HFFc6 (cell line): ENCODE data around the gene TMEM14C. TPM values are rescaled to one million over a fixed set of nuclear protein-coding genes. Genes with fewer than 3 reads are reported as not detected.

ENCODE experiments used
- DNase-seq: peaks from one replicate; pipeline ENCODE4 v3.0.0-alpha.2; 2018
- H3K27ac Mint-ChIP-seq: 2 replicates; pipeline ENCODE4 v1.8.0; 2020; ENCODE audit warnings: mild to moderate bottlenecking, mixed read lengths
- H3K27me3 Mint-ChIP-seq: 2 replicates; pipeline ENCODE4 v1.8.0; 2021; ENCODE audit warnings: mild to moderate bottlenecking, moderate library complexity, mixed read lengths; ENCODE audit not compliant: insufficient read depth
- H3K36me3 Mint-ChIP-seq: 2 replicates; pipeline ENCODE4 v1.8.0; 2021; ENCODE audit warnings: low read depth, mixed read lengths
- H3K4me1 Mint-ChIP-seq: 2 replicates; pipeline ENCODE4 v1.8.0; 2020; ENCODE audit warnings: low read depth, mixed read lengths
- H3K4me3 Mint-ChIP-seq: 2 replicates; pipeline ENCODE4 v1.8.0; 2020; ENCODE audit warnings: mild to moderate bottlenecking, moderate library complexity, mixed read lengths
- H3K9me3 Mint-ChIP-seq: 2 replicates; pipeline ENCODE4 v1.8.0; 2020; ENCODE audit warnings: mild to moderate bottlenecking, mixed read lengths
- total RNA-seq, 6 experiments: library from RNA; stranded (reverse); fragmentation: NEBNext Ultra II Directional; extraction: Animal tissue kit (Norgen Biotek cat#: 25700); gene quantifications; 2 replicates in 1 of 6; 3 replicates in 5 of 6; pipeline ENCODE4 v1.2.3, GENCODE V29; 2021
- TF ChIP-seq, protein P1 (sequence below): fragments of 200-600 bp; sonication (generic); IDR thresholded peaks from 2 replicates; pipeline ENCODE4 v1.5.0; 2021; ENCODE audit warnings: antibody characterized with exemption, mild to moderate bottlenecking

TMEM14C gene
- total RNA-seq, 6 experiments from 2014 or later, result 140 to 158 (median 145) TPM

DNA sequence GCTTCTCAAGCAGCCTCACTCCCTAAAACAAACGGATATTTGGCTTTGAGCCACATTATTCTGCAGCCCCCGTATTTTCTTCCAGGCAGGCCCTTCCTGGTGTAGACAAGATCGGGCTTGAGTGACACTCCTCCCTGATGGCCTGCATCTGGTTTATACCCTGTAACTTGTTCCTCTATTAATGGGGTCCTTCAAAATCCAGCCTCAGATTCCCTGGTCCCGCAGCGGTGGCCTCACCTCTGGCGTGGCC lies 375 bp upstream of the TMEM14C start:
- TF ChIP-seq, protein P1, sequence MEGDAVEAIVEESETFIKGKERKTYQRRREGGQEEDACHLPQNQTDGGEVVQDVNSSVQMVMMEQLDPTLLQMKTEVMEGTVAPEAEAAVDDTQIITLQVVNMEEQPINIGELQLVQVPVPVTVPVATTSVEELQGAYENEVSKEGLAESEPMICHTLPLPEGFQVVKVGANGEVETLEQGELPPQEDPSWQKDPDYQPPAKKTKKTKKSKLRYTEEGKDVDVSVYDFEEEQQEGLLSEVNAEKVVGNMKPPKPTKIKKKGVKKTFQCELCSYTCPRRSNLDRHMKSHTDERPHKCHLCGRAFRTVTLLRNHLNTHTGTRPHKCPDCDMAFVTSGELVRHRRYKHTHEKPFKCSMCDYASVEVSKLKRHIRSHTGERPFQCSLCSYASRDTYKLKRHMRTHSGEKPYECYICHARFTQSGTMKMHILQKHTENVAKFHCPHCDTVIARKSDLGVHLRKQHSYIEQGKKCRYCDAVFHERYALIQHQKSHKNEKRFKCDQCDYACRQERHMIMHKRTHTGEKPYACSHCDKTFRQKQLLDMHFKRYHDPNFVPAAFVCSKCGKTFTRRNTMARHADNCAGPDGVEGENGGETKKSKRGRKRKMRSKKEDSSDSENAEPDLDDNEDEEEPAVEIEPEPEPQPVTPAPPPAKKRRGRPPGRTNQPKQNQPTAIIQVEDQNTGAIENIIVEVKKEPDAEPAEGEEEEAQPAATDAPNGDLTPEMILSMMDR, result no peak
- H3K4me3 Mint-ChIP-seq, result peak overlapping the region; percentile 97
- H3K36me3 Mint-ChIP-seq, result peaks cover 29% of the 10 kb centered on the region
- H3K4me1 Mint-ChIP-seq, result peaks cover 38% of the 10 kb centered on the region
- no peak for DNase-seq
- H3K27ac Mint-ChIP-seq, result peak overlapping the region; percentile 97
- peaks cover 15% of the 10 kb centered on the region; the same call in 1 of the 2 replicates for H3K9me3 Mint-ChIP-seq
- H3K27me3 Mint-ChIP-seq, result peaks cover 2% of the 10 kb centered on the region

- peaks cover 38% of the 10 kb centered on the region for H3K4me1 Mint-ChIP-seq
- H3K27ac Mint-ChIP-seq, result peak overlapping the region; percentile 97
- TF ChIP-seq, protein P1, result no peak
- DNase-seq, result no peak
- H3K9me3 Mint-ChIP-seq, result peaks cover 10% of the 10 kb centered on the region; the same call in 1 of the 2 replicates
- peaks cover 33% of the 10 kb centered on the region for H3K36me3 Mint-ChIP-seq
- H3K4me3 Mint-ChIP-seq, result peak overlapping the region; percentile 97
- peaks cover 2% of the 10 kb centered on the region for H3K27me3 Mint-ChIP-seq
Observed at GRCh38 chr6:10723567-10723881, 654 bp downstream of the TMEM14C start.

- H3K4me1 Mint-ChIP-seq, result peaks cover 38% of the 10 kb centered on the region
- peaks cover 2% of the 10 kb centered on the region for H3K27me3 Mint-ChIP-seq
- no peak for DNase-seq
- H3K4me3 Mint-ChIP-seq, result peak overlapping the region; percentile 13; the same call in 1 of the 2 replicates
- TF ChIP-seq, protein P1, result no peak
- H3K9me3 Mint-ChIP-seq, result no peaks in the 10 kb centered on the region
- H3K36me3 Mint-ChIP-seq, result peaks cover 25% of the 10 kb centered on the region
- peak overlapping the region; percentile 42 for H3K27ac Mint-ChIP-seq
Observed at GRCh38 chr6:10725044-10725443, 2.2 kb downstream of the TMEM14C start.

GRCh38 chr6:10725716-10726115 lies 2.8 kb downstream of the TMEM14C start:
- no peak for DNase-seq
- peak overlapping the region; percentile 42; the same call in 1 of the 2 replicates for H3K27ac Mint-ChIP-seq
- no peak overlapping the region for H3K4me3 Mint-ChIP-seq
- peaks cover 2% of the 10 kb centered on the region for H3K27me3 Mint-ChIP-seq
- TF ChIP-seq, protein P1, result no peak
- peaks cover 38% of the 10 kb centered on the region for H3K4me1 Mint-ChIP-seq
- no peaks in the 10 kb centered on the region for H3K9me3 Mint-ChIP-seq
- H3K36me3 Mint-ChIP-seq, result peaks cover 32% of the 10 kb centered on the region

- TF ChIP-seq, protein P1, result no peak
- Mint-ChIP-seq H3K4me1 (peaks cover 27% of the 10 kb centered on the region), H3K9me3 (no peaks in the 10 kb centered on the region), H3K36me3 (peaks cover 46% of the 10 kb centered on the region), H3K4me3 (no peak overlapping the region), H3K27me3 (no peaks in the 10 kb centered on the region), H3K27ac (no peak overlapping the region)
- DNase-seq, result no peak
Observed at GRCh38 chr6:10730254-10730653, 7.4 kb downstream of the TMEM14C start.

- Mint-ChIP-seq H3K27me3 (no peaks in the 10 kb centered on the region; the same call in 1 of the 2 replicates), H3K36me3 (peaks cover 28% of the 10 kb centered on the region), H3K4me3 (no peak overlapping the region), H3K4me1 (peaks cover 25% of the 10 kb centered on the region), H3K27ac (peak overlapping the region; percentile 88), H3K9me3 (no peaks in the 10 kb centered on the region)
- TF ChIP-seq, protein P1, result no peak
- no peak for DNase-seq
Observed at GRCh38 chr6:10733151-10733715, 10.4 kb downstream of the TMEM14C start.
